ENCODE data around the gene TSHZ2.

GRCh38 chr20:53212018-53212417 lies 239.9 kb downstream of the TSHZ2 start:
- no peak for TF ChIP-seq ELF4 (IDR thresholded peaks at IDR 0.05)
- no peak for TF ChIP-seq SUZ12 (IDR thresholded peaks at IDR 0.05)
- TF ChIP-seq CTBP1 (IDR thresholded peaks at IDR 0.05; ENCODE audit: borderline replicate concordance), result no peak
- no peak for TF ChIP-seq L3MBTL2 (conservative IDR thresholded peaks at IDR 0.05)
- TF ChIP-seq FOXM1 (IDR thresholded peaks at IDR 0.05; ENCODE audit: borderline replicate concordance), result no peak
- TF ChIP-seq SP1 (IDR thresholded peaks at IDR 0.05), result no peak
- TF ChIP-seq ARNT (IDR thresholded peaks at IDR 0.05), result no peak
- TF ChIP-seq TARDBP (IDR thresholded peaks at IDR 0.05), result no peak

Data from HEK293T (cell line).